H9 (cell line): ENCODE measurements around the gene CLIP1. TPM values are rescaled to one million over a fixed set of nuclear protein-coding genes. Genes with fewer than 3 reads are reported as not detected.

Source experiments
- DNase-seq: peaks from one replicate; pipeline ENCODE4 v3.0.0-alpha.2; 2017
- H2AFZ ChIP-seq: one replicate; pipeline ENCODE4 v1.6.1; 2013; ENCODE audit warnings: mild to moderate bottlenecking, low read length, control low read depth, moderate library complexity
- H2AK5ac ChIP-seq: 2 replicates; pipeline ENCODE4 v1.6.1; 2013; ENCODE audit warnings: low read length, control low read depth, mixed read lengths; ENCODE audit not compliant: insufficient read length
- H2BK120ac ChIP-seq: one replicate; pipeline ENCODE4 v1.6.1; 2013; ENCODE audit warnings: low read depth, mild to moderate bottlenecking, low read length, control low read depth, inconsistent platforms; ENCODE audit not compliant: poor library complexity, severe bottlenecking
- H2BK12ac ChIP-seq: 2 replicates; pipeline ENCODE4 v1.6.1; 2013; ENCODE audit warnings: low read length, control low read depth, mixed read lengths, low read depth; ENCODE audit not compliant: insufficient read length
- H2BK15ac ChIP-seq: 2 replicates; pipeline ENCODE4 v1.6.1; 2013; ENCODE audit warnings: low read depth, low read length, control low read depth
- H2BK20ac ChIP-seq: one replicate; pipeline ENCODE4 v1.6.1; 2013; ENCODE audit warnings: low read depth, mild to moderate bottlenecking, low read length, control low read depth, inconsistent platforms; ENCODE audit not compliant: poor library complexity, severe bottlenecking
- H2BK5ac ChIP-seq: 2 replicates; pipeline ENCODE4 v1.6.1; 2013; ENCODE audit warnings: low read length, control low read depth, mixed read lengths; ENCODE audit not compliant: insufficient read length
- H3K14ac ChIP-seq: 2 replicates; pipeline ENCODE4 v1.6.1; 2013; ENCODE audit warnings: low read length, control low read depth; ENCODE audit not compliant: insufficient read depth
- H3K18ac ChIP-seq: 2 replicates; pipeline ENCODE4 v1.6.1; 2013; ENCODE audit warnings: low read depth, mild to moderate bottlenecking, mixed read lengths, low read length, control low read depth; ENCODE audit not compliant: insufficient read length
- H3K23ac ChIP-seq: 2 replicates; pipeline ENCODE4 v1.6.1; 2013; ENCODE audit warnings: low read length, control low read depth, mixed read lengths, low read depth; ENCODE audit not compliant: insufficient read length
- H3K23me2 ChIP-seq: 2 replicates; pipeline ENCODE4 v1.6.1; 2013; ENCODE audit warnings: low read depth, mild to moderate bottlenecking, mixed read lengths, low read length, control low read depth; ENCODE audit not compliant: insufficient read length, poor library complexity, severe bottlenecking
- H3K27ac ChIP-seq: 2 replicates; pipeline ENCODE4 v1.5.1; 2013; ENCODE audit warnings: low read length, control low read depth, mixed read lengths, low read depth; ENCODE audit not compliant: insufficient read length
- H3K27me3 ChIP-seq: 2 replicates; pipeline ENCODE4 v1.6.1; 2013; ENCODE audit warnings: low read length, control low read depth, inconsistent platforms; ENCODE audit not compliant: insufficient read depth
- H3K4ac ChIP-seq: 2 replicates; pipeline ENCODE4 v1.6.1; 2013; ENCODE audit warnings: low read depth, mild to moderate bottlenecking, control low read depth, inconsistent platforms, low read length, moderate library complexity
- H3K4me1 ChIP-seq: 2 replicates; pipeline ENCODE4 v1.6.1; 2013; ENCODE audit warnings: low read length, control low read depth, inconsistent platforms; ENCODE audit not compliant: insufficient read depth
- H3K4me2 ChIP-seq: 2 replicates; pipeline ENCODE4 v1.6.1; 2013; ENCODE audit warnings: low read length, control low read depth, mixed read lengths; ENCODE audit not compliant: insufficient read length, insufficient read depth
- H3K56ac ChIP-seq: 2 replicates; pipeline ENCODE4 v1.6.1; 2013; ENCODE audit warnings: low read depth, mild to moderate bottlenecking, mixed read lengths, low read length, control low read depth; ENCODE audit not compliant: insufficient read length
- H3K79me1 ChIP-seq: 2 replicates; pipeline ENCODE4 v1.6.1; 2013; ENCODE audit warnings: low read depth, mild to moderate bottlenecking, moderate library complexity, low read length, control low read depth, inconsistent platforms; ENCODE audit not compliant: insufficient read depth, poor library complexity, severe bottlenecking
- H3K79me2 ChIP-seq: 2 replicates; pipeline ENCODE4 v1.6.1; 2013; ENCODE audit warnings: low read length, control low read depth, inconsistent platforms; ENCODE audit not compliant: insufficient read depth
- H3K9ac ChIP-seq: 2 replicates; pipeline ENCODE4 v1.6.1; 2013; ENCODE audit warnings: low read length, control low read depth, mixed read lengths; ENCODE audit not compliant: insufficient read length; ENCODE audit errors: extremely low read depth
- H3K9me3 ChIP-seq: one replicate; pipeline ENCODE4 v1.6.1; 2013; ENCODE audit warnings: low read depth, low read length, inconsistent platforms; ENCODE audit not compliant: control insufficient read depth
- H3T11ph ChIP-seq: one replicate; pipeline ENCODE4 v1.6.1; 2013; ENCODE audit warnings: mild to moderate bottlenecking, low read length, control low read depth, inconsistent platforms
- H4K20me1 ChIP-seq: one replicate; pipeline ENCODE4 v1.6.1; 2013; ENCODE audit not compliant: control insufficient read depth, insufficient read length, insufficient read depth
- H4K5ac ChIP-seq: 2 replicates; pipeline ENCODE4 v1.6.1; 2013; ENCODE audit warnings: low read depth, mild to moderate bottlenecking, mixed read lengths, low read length, control low read depth; ENCODE audit not compliant: insufficient read length
- H4K8ac ChIP-seq: replicated peaks from 2 replicates; pipeline ENCODE4 v1.6.1; 2013; ENCODE audit warnings: low read length, control low read depth, mixed read lengths, low read depth; ENCODE audit not compliant: insufficient read length
- H4K91ac ChIP-seq: 2 replicates; pipeline ENCODE4 v1.6.1; 2013; ENCODE audit warnings: low read depth, mild to moderate bottlenecking, moderate library complexity, mixed read lengths, low read length, control low read depth; ENCODE audit not compliant: insufficient read length
- H3K27ac Mint-ChIP-seq, 3 experiments: 2 replicates in 2 of 3; 3 replicates in 1 of 3; pipeline ENCODE4 v1.8.0; 2020 to 2021; ENCODE audit warnings: mixed read lengths in 3 of 3, mild to moderate bottlenecking in 1 of 3, moderate library complexity in 1 of 3
- H3K27me3 Mint-ChIP-seq: 2 replicates; pipeline ENCODE4 v1.8.0; 2021; ENCODE audit warnings: low read depth, mild to moderate bottlenecking, moderate library complexity, mixed read lengths
- H3K36me3 Mint-ChIP-seq, 3 experiments: 2 replicates in 2 of 3; 3 replicates in 1 of 3; pipeline ENCODE4 v1.8.0; 2020 to 2021; ENCODE audit warnings: low read depth in 3 of 3, mixed read lengths in 3 of 3; ENCODE audit not compliant: insufficient read depth in 1 of 3
- H3K4me1 Mint-ChIP-seq, 2 experiments: 2 replicates each; pipeline ENCODE4 v1.8.0; 2020; ENCODE audit warnings: mixed read lengths in 2 of 2
- H3K4me3 Mint-ChIP-seq, 2 experiments: 2 replicates in 1 of 2; 3 replicates in 1 of 2; pipeline ENCODE4 v1.8.0; 2020 to 2021; ENCODE audit warnings: mild to moderate bottlenecking in 2 of 2, mixed read lengths in 2 of 2, moderate library complexity in 1 of 2
- H3K9me3 Mint-ChIP-seq, 2 experiments: 2 replicates in 1 of 2; 3 replicates in 1 of 2; pipeline ENCODE4 v1.8.0; 2020; ENCODE audit warnings: mild to moderate bottlenecking in 2 of 2, mixed read lengths in 2 of 2, moderate library complexity in 1 of 2
- WGBS: extraction: QIAGEN DNeasy Blood & Tissue Kit; methylation state at CpG from one replicate; pipeline ENCODE4 v1.1.7; 2013; ENCODE audit warnings: missing lambda C conversion rate, low lambda C conversion rate, mixed read lengths; ENCODE audit not compliant: insufficient read length; ENCODE audit errors: extremely low coverage; 5-methylcytosine and 5-hydroxymethylcytosine counted together
- total RNA-seq: library from RNA; stranded (reverse); gene quantifications from 2 replicates; pipeline ENCODE4 v1.2.1, GENCODE V29; 2021
- TF ChIP-seq, protein P1 (sequence below): fragments of 200-600 bp; sonication (generic); conservative IDR thresholded peaks from 3 replicates; pipeline ENCODE4 v1.8.0; 2021; ENCODE audit warnings: antibody characterized with exemption, mild to moderate bottlenecking

Gene CLIP1
- total RNA-seq, 1 experiment from 2014 or later: 23.6 TPM

DNA sequence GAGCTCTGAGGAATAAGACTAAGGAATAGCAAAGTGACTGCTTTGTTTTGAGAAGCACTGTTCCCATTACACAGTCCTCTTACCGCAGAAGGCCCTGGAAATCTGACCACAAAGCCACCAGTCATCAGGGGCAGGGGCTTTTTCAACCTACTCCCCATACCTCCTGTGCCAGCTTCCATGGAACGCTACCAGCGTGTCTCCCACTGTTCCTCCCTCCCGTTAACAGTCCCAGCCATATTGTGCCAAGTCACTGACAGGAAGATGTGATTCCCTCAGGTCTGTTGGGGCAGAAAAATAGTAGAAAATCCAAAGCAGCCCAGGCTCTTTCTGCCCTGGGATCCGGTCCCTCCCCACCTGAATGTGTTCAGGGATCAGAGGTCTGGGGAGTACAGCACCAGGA lies 109.5 kb downstream of the CLIP1 start:
- Histone ChIP-seq H3K23ac (no peak overlapping the region), H3K4ac (no peak overlapping the region), H2BK120ac (no peak overlapping the region), H2BK12ac (no peak overlapping the region), H3K79me2 (no peaks in the 10 kb centered on the region), H2BK15ac (no peak overlapping the region), H2AFZ (no peak overlapping the region), H2BK20ac (no peak overlapping the region), H2BK5ac (no peak overlapping the region), H3K9me3 (no peaks in the 10 kb centered on the region), H3K14ac (no peak overlapping the region), H2AK5ac (no peak overlapping the region), H3K27me3 (no peaks in the 10 kb centered on the region), H3K27ac (no peak overlapping the region), H3K56ac (no peak overlapping the region), H3K79me1 (no peaks in the 10 kb centered on the region), H4K91ac (no peak overlapping the region), H3K18ac (no peak overlapping the region), H3K9ac (no peak overlapping the region), H4K20me1 (no peaks in the 10 kb centered on the region), H3K4me2 (no peak overlapping the region), H4K8ac (no peak overlapping the region), H3T11ph (no peak overlapping the region), H3K4me1 (no peaks in the 10 kb centered on the region), H3K23me2 (no peaks in the 10 kb centered on the region), H4K5ac (no peak overlapping the region)
- no peaks in the 10 kb centered on the region for H3K4me1 Mint-ChIP-seq
- WGBS: no CpG with 5 or more reads among the region's 5 CpGs
- H3K27me3 Mint-ChIP-seq: no peaks in the 10 kb centered on the region
- no peak for DNase-seq
- H3K36me3 Mint-ChIP-seq: peaks cover 0 to 11% (median 7%) of the 10 kb centered on the region in 3 experiments; a peak in 3 of 7 replicates
- TF ChIP-seq, protein P1, sequence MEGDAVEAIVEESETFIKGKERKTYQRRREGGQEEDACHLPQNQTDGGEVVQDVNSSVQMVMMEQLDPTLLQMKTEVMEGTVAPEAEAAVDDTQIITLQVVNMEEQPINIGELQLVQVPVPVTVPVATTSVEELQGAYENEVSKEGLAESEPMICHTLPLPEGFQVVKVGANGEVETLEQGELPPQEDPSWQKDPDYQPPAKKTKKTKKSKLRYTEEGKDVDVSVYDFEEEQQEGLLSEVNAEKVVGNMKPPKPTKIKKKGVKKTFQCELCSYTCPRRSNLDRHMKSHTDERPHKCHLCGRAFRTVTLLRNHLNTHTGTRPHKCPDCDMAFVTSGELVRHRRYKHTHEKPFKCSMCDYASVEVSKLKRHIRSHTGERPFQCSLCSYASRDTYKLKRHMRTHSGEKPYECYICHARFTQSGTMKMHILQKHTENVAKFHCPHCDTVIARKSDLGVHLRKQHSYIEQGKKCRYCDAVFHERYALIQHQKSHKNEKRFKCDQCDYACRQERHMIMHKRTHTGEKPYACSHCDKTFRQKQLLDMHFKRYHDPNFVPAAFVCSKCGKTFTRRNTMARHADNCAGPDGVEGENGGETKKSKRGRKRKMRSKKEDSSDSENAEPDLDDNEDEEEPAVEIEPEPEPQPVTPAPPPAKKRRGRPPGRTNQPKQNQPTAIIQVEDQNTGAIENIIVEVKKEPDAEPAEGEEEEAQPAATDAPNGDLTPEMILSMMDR: no peak
- no peak overlapping the region for H3K4me3 Mint-ChIP-seq
- peak overlapping the region; percentile 13 to 67 (median 22); a peak in 1 of 7 replicates for H3K27ac Mint-ChIP-seq
- H3K9me3 Mint-ChIP-seq: no peaks in the 10 kb centered on the region
